ENCODE results near the gene TMEM178B. TPM values are rescaled to one million over a fixed set of nuclear protein-coding genes. Genes with fewer than 3 reads are reported as not detected.

Gene TMEM178B
- total and polyA plus RNA-seq, 9 of the 15 experiments (the other 6 are each of a cell fraction or from before 2014, with no cell fraction given) = under 0.01 to 0.03 (median 0.01) TPM; not detected in 5

DNA sequence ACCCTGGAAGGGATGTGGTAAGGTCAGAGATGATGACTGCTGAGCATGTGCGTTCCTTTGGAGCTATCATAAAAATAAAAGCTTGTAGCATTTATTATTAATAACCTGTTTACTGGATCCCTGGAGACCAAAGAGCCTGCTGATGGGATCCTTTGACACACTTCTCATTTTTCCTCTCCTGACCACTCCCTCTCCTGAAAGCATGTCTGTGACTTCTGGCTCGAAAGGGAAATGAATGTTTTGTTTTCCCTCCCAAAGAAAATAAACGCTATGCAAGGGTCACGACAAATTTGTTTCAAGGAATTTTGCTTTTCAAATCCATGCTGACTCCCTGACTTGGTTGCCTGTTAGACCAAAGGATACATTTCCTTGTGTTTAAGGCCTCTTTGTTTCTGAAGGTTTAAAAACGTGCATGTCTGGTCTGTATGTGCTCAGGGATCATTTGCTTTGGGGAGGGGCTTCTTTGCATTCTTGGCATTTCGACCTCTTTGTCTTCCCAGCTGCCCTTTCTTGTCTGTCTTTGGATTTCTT lies 292.3 kb downstream of the TMEM178B start:
- BruUV-seq (replicated peaks) = no TSS peak
- H3K79me2 ChIP-seq (ENCODE audit: control insufficient read depth, insufficient read depth, low read length) = no peaks in the 10 kb centered on the region
- H3K9ac ChIP-seq (ENCODE audit: insufficient read depth in 1 of 2, low read depth in 2 of 2, low read length in 2 of 2) = no peak overlapping the region
- DNase-seq (ENCODE audit: extremely low read depth in 1 of 4, low spot score in 3 of 4) (no peak), FAIRE-seq (no peak), ATAC-seq (no peak)
- intact Hi-C loops (cut with micrococcal nuclease) (no loop called here), in situ Hi-C loops (cut with MboI) (no loop called here)
- WGBS (ENCODE audit: insufficient coverage, low coverage, missing lambda C conversion rate) = 0% methylated on average over 6 of the region's 6 CpGs
- H3K27ac ChIP-seq (ENCODE audit: extremely low read depth, low read depth, low read length) = no peak overlapping the region
- no peaks in the 10 kb centered on the region for H3K9me3 ChIP-seq (replicated peaks; ENCODE audit: control insufficient read depth, insufficient read depth, low read depth, low read length)
- no peak overlapping the region for H3K4me2 ChIP-seq (ENCODE audit: insufficient read depth, low read length)
- H3K36me3 ChIP-seq (ENCODE audit: control insufficient read depth, insufficient read depth, low read length) = no peaks in the 10 kb centered on the region
- ChIA-PET POLR2A (interaction anchor here (0.8 kb wide), 1 partner anchor 99 kb away, joined by 4 read pairs; no protein-coding TSS in a partner anchor), CTCF (ENCODE audit: low intra/inter-chr PET ratio) (no interaction called here)
- H3K4me1 ChIP-seq (replicated peaks in 1 of 2; ENCODE audit: control insufficient read depth in 2 of 2, insufficient read depth in 2 of 2, low read length in 2 of 2) = no peaks in the 10 kb centered on the region
- H4K20me1 ChIP-seq (replicated peaks; ENCODE audit: control insufficient read depth, insufficient read depth, low read length) = no peaks in the 10 kb centered on the region; the same call in 1 of the 2 replicates
- H3K27me3 ChIP-seq (ENCODE audit: control insufficient read depth in 2 of 2, insufficient read depth in 2 of 2, low read length in 2 of 2) = peaks cover 8 to 20% of the 10 kb centered on the region in 2 experiments; a peak in 4 of 5 replicates
- H3K9me1 ChIP-seq (ENCODE audit: control insufficient read depth, insufficient read depth, low read length) = no peaks in the 10 kb centered on the region
- no peak overlapping the region for H3K4me3 ChIP-seq
- TF ChIP-seq, protein P1, sequence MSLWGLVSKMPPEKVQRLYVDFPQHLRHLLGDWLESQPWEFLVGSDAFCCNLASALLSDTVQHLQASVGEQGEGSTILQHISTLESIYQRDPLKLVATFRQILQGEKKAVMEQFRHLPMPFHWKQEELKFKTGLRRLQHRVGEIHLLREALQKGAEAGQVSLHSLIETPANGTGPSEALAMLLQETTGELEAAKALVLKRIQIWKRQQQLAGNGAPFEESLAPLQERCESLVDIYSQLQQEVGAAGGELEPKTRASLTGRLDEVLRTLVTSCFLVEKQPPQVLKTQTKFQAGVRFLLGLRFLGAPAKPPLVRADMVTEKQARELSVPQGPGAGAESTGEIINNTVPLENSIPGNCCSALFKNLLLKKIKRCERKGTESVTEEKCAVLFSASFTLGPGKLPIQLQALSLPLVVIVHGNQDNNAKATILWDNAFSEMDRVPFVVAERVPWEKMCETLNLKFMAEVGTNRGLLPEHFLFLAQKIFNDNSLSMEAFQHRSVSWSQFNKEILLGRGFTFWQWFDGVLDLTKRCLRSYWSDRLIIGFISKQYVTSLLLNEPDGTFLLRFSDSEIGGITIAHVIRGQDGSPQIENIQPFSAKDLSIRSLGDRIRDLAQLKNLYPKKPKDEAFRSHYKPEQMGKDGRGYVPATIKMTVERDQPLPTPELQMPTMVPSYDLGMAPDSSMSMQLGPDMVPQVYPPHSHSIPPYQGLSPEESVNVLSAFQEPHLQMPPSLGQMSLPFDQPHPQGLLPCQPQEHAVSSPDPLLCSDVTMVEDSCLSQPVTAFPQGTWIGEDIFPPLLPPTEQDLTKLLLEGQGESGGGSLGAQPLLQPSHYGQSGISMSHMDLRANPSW (CRISPR knock-in tag; IDR thresholded peaks at IDR 0.05) = no peak
- TF ChIP-seq, protein P2, sequence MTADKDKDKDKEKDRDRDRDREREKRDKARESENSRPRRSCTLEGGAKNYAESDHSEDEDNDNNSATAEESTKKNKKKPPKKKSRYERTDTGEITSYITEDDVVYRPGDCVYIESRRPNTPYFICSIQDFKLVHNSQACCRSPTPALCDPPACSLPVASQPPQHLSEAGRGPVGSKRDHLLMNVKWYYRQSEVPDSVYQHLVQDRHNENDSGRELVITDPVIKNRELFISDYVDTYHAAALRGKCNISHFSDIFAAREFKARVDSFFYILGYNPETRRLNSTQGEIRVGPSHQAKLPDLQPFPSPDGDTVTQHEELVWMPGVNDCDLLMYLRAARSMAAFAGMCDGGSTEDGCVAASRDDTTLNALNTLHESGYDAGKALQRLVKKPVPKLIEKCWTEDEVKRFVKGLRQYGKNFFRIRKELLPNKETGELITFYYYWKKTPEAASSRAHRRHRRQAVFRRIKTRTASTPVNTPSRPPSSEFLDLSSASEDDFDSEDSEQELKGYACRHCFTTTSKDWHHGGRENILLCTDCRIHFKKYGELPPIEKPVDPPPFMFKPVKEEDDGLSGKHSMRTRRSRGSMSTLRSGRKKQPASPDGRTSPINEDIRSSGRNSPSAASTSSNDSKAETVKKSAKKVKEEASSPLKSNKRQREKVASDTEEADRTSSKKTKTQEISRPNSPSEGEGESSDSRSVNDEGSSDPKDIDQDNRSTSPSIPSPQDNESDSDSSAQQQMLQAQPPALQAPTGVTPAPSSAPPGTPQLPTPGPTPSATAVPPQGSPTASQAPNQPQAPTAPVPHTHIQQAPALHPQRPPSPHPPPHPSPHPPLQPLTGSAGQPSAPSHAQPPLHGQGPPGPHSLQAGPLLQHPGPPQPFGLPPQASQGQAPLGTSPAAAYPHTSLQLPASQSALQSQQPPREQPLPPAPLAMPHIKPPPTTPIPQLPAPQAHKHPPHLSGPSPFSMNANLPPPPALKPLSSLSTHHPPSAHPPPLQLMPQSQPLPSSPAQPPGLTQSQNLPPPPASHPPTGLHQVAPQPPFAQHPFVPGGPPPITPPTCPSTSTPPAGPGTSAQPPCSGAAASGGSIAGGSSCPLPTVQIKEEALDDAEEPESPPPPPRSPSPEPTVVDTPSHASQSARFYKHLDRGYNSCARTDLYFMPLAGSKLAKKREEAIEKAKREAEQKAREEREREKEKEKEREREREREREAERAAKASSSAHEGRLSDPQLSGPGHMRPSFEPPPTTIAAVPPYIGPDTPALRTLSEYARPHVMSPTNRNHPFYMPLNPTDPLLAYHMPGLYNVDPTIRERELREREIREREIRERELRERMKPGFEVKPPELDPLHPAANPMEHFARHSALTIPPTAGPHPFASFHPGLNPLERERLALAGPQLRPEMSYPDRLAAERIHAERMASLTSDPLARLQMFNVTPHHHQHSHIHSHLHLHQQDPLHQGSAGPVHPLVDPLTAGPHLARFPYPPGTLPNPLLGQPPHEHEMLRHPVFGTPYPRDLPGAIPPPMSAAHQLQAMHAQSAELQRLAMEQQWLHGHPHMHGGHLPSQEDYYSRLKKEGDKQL (CRISPR knock-in tag; IDR thresholded peaks at IDR 0.05; ENCODE audit: borderline replicate concordance) = no peak
- TF ChIP-seq HMG20A (CRISPR knock-in tag; conservative IDR thresholded peaks at IDR 0.05) = no peak
- no peak overlapping the region for H2AFZ ChIP-seq (ENCODE audit: low read depth, low read length)
